NCI-H460 (cell line): ENCODE results near the gene ELP4. TPM values are rescaled to one million over a fixed set of nuclear protein-coding genes. Genes with fewer than 3 reads are reported as not detected.
"Not testable (repeated sequence)": the region's sequence is repeated elsewhere in the genome, so short reads cannot be mapped to it uniquely, and the experiment has no call there.

Experiments
- DNase-seq: peaks from one replicate; pipeline ENCODE4 v3.0.0-alpha.2; 2016; ENCODE audit warnings: low read depth; ENCODE audit errors: extremely low read depth
- total RNA-seq: library from RNA; depleted of rRNA; stranded (reverse); fragments of >200 nt; shearing (Covaris generic); gene quantifications from 2 replicates; pipeline ENCODE4 v1.2.3, GENCODE V29; 2014

Gene ELP4
- total RNA-seq, 1 experiment from 2014 or later, result 18.5 TPM

DNA sequence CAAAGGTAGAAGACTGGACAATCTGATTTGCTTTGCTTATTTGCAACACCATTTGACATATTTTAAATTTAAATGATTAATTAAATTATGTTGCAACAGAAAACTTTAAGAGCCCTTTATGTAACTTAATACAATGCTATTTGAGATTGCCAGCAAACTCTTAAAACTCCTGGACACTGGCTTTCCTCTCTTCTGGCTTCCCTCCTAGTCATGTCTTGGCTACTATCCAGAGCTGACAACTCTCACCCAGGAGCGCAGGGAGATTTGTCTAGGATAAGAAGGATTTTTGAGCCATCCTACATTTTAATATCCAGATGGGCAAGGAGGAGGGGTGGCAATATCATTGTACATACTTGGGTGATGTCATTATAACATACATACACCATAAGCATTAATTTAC lies 134.3 kb downstream of the ELP4 start:
- DNase-seq, result no peak

- peak; percentile 43 for DNase-seq
Measured at GRCh38 chr11:31645747-31646146, 136.2 kb downstream of the ELP4 start.

- DNase-seq, result no peak
Measured at GRCh38 chr11:31646216-31646615, 136.6 kb downstream of the ELP4 start.

DNA sequence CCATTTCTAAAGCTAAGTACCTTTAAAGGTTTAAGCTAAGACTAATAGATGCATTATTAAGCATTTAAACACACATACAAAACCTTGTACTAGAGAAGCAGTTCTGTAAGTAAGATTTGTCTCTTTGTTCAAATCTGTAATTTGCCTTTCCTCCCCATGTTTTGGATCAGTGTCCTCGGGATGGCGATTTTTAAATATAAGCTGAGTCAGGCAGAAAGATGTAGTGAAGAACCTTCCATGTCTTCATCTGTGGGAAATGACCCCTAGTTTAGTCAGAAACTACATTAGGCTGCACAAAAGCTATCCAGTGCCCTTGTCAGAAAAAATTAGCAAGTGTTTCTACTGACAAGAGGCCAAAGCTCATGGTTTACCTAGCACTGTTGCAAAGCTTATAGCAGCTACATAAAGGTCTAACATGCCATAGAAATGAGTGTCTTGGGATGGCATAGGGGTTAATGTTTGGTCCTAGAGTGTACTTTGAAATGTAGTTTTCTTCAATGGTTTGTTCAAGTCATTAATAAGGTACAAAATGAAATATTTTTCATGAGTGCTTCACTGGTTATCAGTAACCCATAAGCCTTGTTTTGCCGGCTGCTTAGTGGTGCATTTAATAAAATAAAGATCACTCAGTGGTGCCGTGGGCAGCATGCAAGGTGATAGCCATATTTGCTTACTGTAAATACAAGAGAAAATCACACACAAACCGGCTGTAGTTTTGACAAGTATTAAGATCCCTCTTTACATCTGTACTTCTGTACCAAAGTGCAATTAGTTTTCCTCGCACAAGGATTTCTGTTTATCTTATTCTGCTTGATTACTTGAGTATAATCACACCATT lies 139.8 kb downstream of the ELP4 start:
- no peak for DNase-seq

GRCh38 chr11:31651208-31651607 lies 141.6 kb downstream of the ELP4 start:
- DNase-seq, result no peak

DNA sequence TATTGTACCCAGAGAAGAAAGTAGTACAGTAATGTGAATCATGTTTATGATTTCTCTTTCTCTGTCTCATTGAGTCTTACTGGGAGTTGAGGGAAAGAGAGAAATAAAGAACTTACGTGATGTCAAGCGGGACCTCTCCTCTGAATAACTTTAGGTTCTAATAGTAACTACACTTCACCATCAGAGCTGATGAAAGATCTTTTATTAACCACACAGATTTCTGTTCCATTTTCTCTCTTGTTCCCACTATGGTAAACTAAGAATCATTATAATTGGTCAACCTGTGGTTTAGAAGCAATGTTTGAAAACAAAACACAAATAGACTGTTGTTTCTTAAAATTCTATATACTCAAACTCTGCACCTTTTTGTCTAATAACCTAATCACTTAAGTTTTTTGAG lies 142.3 kb downstream of the ELP4 start:
- no peak for DNase-seq

GRCh38 chr11:31652528-31652927 lies 143.0 kb downstream of the ELP4 start:
- DNase-seq, result no peak

DNA sequence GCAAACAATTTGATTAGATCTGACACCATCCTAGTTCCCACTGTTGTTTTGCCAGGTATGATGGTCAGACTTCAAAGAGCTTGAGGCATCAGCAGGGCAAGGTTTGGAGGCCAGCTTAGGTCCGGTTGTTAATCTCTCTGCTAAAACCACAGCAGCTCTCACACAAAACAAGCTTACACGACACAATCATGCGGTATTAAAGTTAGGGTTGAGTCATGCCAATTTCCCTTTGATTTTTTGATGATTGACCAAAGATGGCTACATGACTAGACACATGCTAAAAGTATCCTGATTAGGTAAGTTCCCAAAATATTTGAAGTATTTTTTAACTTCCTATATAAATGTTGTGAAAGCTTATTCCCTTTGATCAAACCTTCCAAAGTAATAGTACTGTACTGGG lies 145.9 kb downstream of the ELP4 start:
- DNase-seq, result no peak

- DNase-seq, result no peak
Measured at GRCh38 chr11:31656051-31656450, 146.5 kb downstream of the ELP4 start.

GRCh38 chr11:31657091-31657490 lies 147.5 kb downstream of the ELP4 start:
- DNase-seq, result no peak

DNA sequence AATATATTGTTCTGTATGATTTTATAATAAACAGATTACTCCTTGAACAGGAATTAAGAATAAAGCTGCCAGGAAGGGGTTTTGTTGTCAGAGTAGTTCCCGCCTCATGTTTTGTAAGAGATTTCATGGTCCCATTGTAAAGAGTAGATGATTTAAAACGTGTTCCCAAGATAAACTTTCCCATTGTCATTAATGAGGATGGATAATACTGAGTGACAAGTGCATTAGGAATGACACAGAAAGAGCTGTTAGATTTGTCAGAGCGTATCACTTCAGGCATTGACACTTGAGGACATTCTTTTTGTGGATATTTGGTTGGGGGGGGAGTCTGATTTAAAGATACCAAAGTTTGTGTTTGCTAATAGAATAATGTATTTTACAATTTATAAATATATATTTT lies 154.6 kb downstream of the ELP4 start:
- no peak for DNase-seq

DNA sequence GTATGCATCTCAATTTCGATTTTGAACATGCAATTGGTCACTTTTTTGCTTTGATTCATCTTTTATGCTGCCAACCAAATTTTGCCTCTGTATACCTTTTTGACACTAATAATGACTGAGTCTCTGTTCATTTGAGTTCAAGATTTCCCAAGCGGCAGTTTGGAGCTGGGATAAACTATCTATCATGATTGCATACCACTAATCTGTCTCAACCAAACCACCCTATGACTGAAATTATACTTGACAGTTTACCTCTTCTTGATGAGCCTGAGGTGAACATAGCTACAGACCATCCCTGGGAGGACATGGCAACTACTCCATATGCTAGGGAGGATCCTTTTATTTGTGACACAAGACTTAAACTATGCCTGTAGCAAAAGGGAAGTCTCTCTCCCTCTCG lies 155.4 kb downstream of the ELP4 start:
- no peak for DNase-seq

GRCh38 chr11:31671681-31672080 lies 162.1 kb downstream of the ELP4 start:
- no peak for DNase-seq

GRCh38 chr11:31673108-31673507 lies 163.5 kb downstream of the ELP4 start:
- DNase-seq, result not testable (repeated sequence)

GRCh38 chr11:31676280-31676982 lies 166.9 kb downstream of the ELP4 start:
- DNase-seq, result no peak

DNA sequence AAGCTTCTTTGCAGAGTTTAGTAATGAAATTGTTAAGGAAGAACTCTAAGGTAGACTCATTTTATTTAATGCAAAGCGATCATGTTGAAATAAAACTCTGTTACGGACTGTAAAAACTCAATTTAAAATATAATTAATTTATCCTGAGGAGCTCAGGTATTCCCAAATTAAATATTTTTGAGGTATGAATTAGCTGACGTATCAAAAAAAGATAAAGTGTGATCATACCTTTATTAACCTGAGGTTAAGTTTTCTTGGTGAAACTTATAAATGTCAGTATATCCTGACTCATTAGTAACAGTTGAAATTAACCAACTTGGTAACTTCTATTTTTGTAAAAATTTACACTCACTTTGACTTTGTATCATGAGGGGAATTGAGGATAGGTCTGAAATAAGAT lies 171.2 kb downstream of the ELP4 start:
- no peak for DNase-seq

DNA sequence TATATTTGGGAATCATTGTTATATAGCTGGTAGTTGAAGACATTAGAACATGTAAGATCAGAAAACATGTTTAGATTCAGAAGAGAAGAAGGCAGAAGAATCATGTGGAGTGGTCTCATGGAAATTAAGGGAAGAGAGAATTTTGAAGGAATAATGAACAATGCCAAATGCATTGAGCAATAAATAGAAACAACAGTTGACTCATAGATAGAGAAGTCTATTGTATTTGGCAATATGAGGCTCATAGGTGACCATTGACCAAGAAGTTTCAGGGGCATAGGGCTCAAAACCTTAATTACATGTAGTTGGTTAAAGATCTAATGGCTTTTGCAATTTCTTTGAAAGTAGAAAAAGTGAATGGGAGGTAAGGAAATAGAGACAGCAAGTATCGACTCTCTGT lies 177.7 kb downstream of the ELP4 start:
- DNase-seq, result no peak

- no peak for DNase-seq
Measured at GRCh38 chr11:31687861-31688260, 178.3 kb downstream of the ELP4 start.

DNA sequence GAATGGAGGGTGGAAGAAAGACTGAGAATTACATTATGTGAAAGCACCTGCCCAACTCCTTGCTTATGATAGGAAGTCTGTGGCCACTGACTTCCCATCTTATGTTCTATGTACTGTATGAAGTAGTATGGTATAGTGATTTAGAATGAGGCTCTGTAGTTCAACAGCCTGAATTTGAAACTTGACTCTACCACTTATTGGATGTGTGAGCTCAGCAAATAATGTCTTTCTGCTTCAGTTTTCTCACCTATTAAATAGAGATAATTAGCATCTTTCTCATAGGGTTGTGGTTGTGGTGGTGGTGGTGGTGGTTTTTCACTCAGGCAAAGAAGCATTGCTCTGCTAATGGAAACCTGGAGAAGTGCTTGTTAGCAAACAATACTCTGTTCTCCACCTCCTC lies 180.0 kb downstream of the ELP4 start:
- no peak for DNase-seq

DNA sequence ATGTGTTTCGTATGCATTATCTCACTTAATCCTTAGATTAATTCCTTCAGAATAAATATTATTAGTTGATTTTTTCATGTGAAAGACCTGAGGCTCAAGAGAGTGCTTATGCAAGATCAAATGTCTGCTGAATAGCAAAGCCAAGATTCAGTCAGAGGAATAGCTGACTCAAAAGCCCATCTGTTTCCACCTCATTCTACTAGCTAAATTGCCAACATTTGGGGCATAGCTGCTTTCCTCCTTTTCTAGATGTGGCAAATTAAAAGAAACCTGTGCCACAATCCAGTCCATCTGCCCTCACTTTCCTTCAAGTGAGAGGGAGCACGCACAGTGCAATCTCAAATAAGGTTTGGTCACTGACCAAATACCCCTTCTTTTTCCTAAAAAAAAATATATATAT lies 180.5 kb downstream of the ELP4 start:
- no peak for DNase-seq

DNA sequence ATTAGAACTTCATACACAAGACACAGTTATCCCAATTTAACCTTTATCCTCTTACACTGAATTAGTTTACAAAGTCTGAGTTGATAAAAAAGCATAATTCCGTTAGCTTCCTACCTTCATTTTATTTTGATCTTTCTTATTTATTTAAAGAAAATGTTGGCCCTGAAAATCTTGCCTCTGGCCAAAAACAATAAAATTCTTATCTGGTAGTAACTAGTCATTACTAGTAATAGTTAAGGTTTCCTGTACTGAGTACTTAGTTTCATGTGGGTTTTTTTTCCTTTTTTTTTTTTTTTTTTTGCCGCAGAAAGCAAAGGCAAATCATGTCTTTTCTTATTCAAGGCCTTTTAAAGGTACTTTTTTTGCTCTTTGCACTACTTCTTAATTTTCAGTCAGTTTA lies 180.9 kb downstream of the ELP4 start:
- no peak for DNase-seq

- DNase-seq, result no peak
Measured at GRCh38 chr11:31692466-31692865, 182.9 kb downstream of the ELP4 start.
